ENCODE data around the gene ABCG2. TPM values are rescaled to one million over a fixed set of nuclear protein-coding genes. Genes with fewer than 3 reads are reported as not detected.

The ABCG2 gene
- total and polyA plus RNA-seq, 2 of the 4 experiments (the other 2 are of a cell fraction), result 0.50 to 1.1 TPM

DNA sequence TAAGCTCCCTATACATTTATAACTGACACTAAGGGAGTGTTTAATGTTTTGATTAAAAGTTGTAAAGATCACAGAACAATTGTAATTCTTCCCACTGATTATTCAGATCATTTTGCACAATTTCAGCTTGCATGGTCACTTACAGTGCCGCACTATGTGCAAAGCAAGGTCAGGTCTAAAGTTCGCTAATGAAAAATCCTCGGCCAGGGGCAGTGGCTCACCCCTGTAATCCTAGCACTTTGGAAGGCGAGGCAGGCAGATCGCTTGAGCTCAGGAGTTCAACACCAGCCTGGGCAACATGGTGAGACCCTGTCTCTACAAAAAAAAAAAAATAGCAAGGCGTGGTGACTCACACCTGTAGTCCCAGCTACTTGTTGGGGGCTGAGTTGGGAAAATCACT is 94.0 kb downstream of the ABCG2 start:
- ChIA-PET CTCF (interaction anchor here (1.6 kb wide), 1 partner anchor 9 kb away, joined by 4 read pairs; no protein-coding TSS in a partner anchor), POLR2A (ENCODE audit: unreplicated experiment) (no interaction called here)
- no peak overlapping the region for H4K91ac ChIP-seq (ENCODE audit: insufficient read depth, low read depth, low read length)
- H4K8ac ChIP-seq (ENCODE audit: low read depth in 2 of 2, low read length in 2 of 2), result no peak overlapping the region
- DNase-seq (no peak), ATAC-seq (ENCODE audit: low read depth) (no peak)
- H2AK5ac ChIP-seq (ENCODE audit: low read depth, low read length), result no peak overlapping the region
- H3K4me3 ChIP-seq (ENCODE audit: insufficient read depth, low read depth, low read length), result no peak overlapping the region
- H3K4me2 ChIP-seq (ENCODE audit: low read depth, low read length), result no peak overlapping the region
- H3K9ac ChIP-seq (ENCODE audit: low read depth, low read length), result no peak overlapping the region
- H3K4me1 ChIP-seq (ENCODE audit: control insufficient read depth, insufficient read depth, low read length), result no peaks in the 10 kb centered on the region
- H4K5ac ChIP-seq (ENCODE audit: low read depth, low read length), result no peak overlapping the region
- no peak overlapping the region for H2BK15ac ChIP-seq (ENCODE audit: low read depth, low read length)
- H3K9me1 ChIP-seq (ENCODE audit: insufficient read depth, low read length), result no peaks in the 10 kb centered on the region; the same call in 1 of the 2 replicates
- no peak overlapping the region for H2BK120ac ChIP-seq (ENCODE audit: low read depth, low read length)
- no peak overlapping the region for H3K23ac ChIP-seq (ENCODE audit: low read depth, low read length)
- no peaks in the 10 kb centered on the region for H3K27me3 ChIP-seq (ENCODE audit: control insufficient read depth, insufficient read depth, low read length)
- BruUV-seq (replicated peaks), result no TSS peak
- in situ Hi-C loops (cut with MboI; ENCODE audit: low sequenced_read_pairs) (no loop called here), dilution Hi-C loops (cut with HindIII; ENCODE audit: low sequenced_read_pairs, unreplicated experiment) (no loop called here), intact Hi-C loops (cut with micrococcal nuclease) (no loop called here)
- no peak overlapping the region for H3K18ac ChIP-seq (ENCODE audit: low read depth, low read length)
- H3K27ac ChIP-seq (ENCODE audit: insufficient read depth, low read length), result no peak overlapping the region
- TF ChIP-seq MXI1 (IDR thresholded peaks at IDR 0.05; ENCODE audit: borderline replicate concordance, low read depth, low read length), result no peak
- no peak for TF ChIP-seq RCOR1 (IDR thresholded peaks at IDR 0.05; ENCODE audit: insufficient replicate concordance, low read length)
- TF ChIP-seq, protein P1, sequence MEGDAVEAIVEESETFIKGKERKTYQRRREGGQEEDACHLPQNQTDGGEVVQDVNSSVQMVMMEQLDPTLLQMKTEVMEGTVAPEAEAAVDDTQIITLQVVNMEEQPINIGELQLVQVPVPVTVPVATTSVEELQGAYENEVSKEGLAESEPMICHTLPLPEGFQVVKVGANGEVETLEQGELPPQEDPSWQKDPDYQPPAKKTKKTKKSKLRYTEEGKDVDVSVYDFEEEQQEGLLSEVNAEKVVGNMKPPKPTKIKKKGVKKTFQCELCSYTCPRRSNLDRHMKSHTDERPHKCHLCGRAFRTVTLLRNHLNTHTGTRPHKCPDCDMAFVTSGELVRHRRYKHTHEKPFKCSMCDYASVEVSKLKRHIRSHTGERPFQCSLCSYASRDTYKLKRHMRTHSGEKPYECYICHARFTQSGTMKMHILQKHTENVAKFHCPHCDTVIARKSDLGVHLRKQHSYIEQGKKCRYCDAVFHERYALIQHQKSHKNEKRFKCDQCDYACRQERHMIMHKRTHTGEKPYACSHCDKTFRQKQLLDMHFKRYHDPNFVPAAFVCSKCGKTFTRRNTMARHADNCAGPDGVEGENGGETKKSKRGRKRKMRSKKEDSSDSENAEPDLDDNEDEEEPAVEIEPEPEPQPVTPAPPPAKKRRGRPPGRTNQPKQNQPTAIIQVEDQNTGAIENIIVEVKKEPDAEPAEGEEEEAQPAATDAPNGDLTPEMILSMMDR (conservative IDR thresholded peaks at IDR 0.05; ENCODE audit: low read depth, low read length), result no peak
- TF ChIP-seq NFE2L2 (IDR thresholded peaks at IDR 0.05; ENCODE audit: low read depth, low read length), result no peak
- no peak for TF ChIP-seq RAD21 (IDR thresholded peaks at IDR 0.05; ENCODE audit: low read length)
- no peak for TF ChIP-seq CEBPB (IDR thresholded peaks at IDR 0.05; ENCODE audit: low read depth, low read length)
- TF ChIP-seq, protein P2, sequence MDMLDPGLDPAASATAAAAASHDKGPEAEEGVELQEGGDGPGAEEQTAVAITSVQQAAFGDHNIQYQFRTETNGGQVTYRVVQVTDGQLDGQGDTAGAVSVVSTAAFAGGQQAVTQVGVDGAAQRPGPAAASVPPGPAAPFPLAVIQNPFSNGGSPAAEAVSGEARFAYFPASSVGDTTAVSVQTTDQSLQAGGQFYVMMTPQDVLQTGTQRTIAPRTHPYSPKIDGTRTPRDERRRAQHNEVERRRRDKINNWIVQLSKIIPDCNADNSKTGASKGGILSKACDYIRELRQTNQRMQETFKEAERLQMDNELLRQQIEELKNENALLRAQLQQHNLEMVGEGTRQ (IDR thresholded peaks at IDR 0.05; ENCODE audit: low read depth, low read length), result no peak
- TF ChIP-seq MAZ (IDR thresholded peaks at IDR 0.05; ENCODE audit: borderline replicate concordance, low read depth, low read length), result no peak
- TF ChIP-seq POLR2A (IDR thresholded peaks at IDR 0.05; ENCODE audit: low read depth, low read length), result no peak
- no peak for TF ChIP-seq CHD1 (IDR thresholded peaks at IDR 0.05; ENCODE audit: low read depth, low read length)
- no peak for TF ChIP-seq MAFK (IDR thresholded peaks at IDR 0.05; ENCODE audit: low read depth, low read length)
- no peak for TF ChIP-seq SMC3 (IDR thresholded peaks at IDR 0.05; ENCODE audit: low read depth, low read length)
- no peak for TF ChIP-seq BHLHE40 (IDR thresholded peaks at IDR 0.05; ENCODE audit: low read depth, low read length)
- TF ChIP-seq, protein P3, sequence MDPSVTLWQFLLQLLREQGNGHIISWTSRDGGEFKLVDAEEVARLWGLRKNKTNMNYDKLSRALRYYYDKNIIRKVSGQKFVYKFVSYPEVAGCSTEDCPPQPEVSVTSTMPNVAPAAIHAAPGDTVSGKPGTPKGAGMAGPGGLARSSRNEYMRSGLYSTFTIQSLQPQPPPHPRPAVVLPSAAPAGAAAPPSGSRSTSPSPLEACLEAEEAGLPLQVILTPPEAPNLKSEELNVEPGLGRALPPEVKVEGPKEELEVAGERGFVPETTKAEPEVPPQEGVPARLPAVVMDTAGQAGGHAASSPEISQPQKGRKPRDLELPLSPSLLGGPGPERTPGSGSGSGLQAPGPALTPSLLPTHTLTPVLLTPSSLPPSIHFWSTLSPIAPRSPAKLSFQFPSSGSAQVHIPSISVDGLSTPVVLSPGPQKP (IDR thresholded peaks at IDR 0.05; ENCODE audit: borderline replicate concordance, low read depth, low read length), result no peak
- TF ChIP-seq RFX5 (IDR thresholded peaks at IDR 0.05; ENCODE audit: low read depth, low read length), result no peak
- TF ChIP-seq FOS (IDR thresholded peaks at IDR 0.05; ENCODE audit: low read depth, low read length), result no peak
- H3K14ac ChIP-seq (replicated peaks; ENCODE audit: low read depth, low read length), result no peak overlapping the region
- H2BK5ac ChIP-seq (ENCODE audit: low read depth, low read length, poor library complexity, severe bottlenecking), result no peak overlapping the region
- H2AK9ac ChIP-seq (replicated peaks; ENCODE audit: low read depth, low read length, poor library complexity), result no peak overlapping the region
- no peaks in the 10 kb centered on the region for H4K20me1 ChIP-seq (ENCODE audit: insufficient read depth, low read length)
- H3K36me3 ChIP-seq (ENCODE audit: control insufficient read depth, insufficient read depth, low read length), result peaks cover 31% of the 10 kb centered on the region
- no peak overlapping the region for H2BK20ac ChIP-seq (ENCODE audit: low read depth, low read length)
- H3K56ac ChIP-seq (ENCODE audit: extremely low read depth, insufficient read depth, low read length), result no peak overlapping the region
- WGBS, 2 experiments (ENCODE audit: extremely low coverage in 2 of 2, insufficient read length in 1 of 2), result 100% methylated on average over 2 of the region's 6 CpGs; no CpG with 5 or more reads in 1 of the 2 experiments
- no peaks in the 10 kb centered on the region for H3K9me3 ChIP-seq (ENCODE audit: control insufficient read depth, insufficient read depth, low read length)
- no peak overlapping the region for H2AFZ ChIP-seq (replicated peaks; ENCODE audit: low read length, poor library complexity)
- no peak overlapping the region for H3K4ac ChIP-seq (ENCODE audit: low read depth, low read length)
- peaks cover 2 to 3% of the 10 kb centered on the region in 2 experiments; a peak in 1 of 4 replicates for H3K79me1 ChIP-seq (ENCODE audit: low read depth in 1 of 2, low read length in 2 of 2)

All from IMR-90 (cell line).